H1 (cell line): ENCODE data around the gene SLC25A48. TPM values are rescaled to one million over a fixed set of nuclear protein-coding genes. Genes with fewer than 3 reads are reported as not detected.

Experiments
- CTCF ChIA-PET: fragments of 300-600 bp; sonication (Branson Sonifier 250); formaldehyde crosslinking; loops from one replicate; lab custom pipeline; 2021; ENCODE audit not compliant: partially characterized antibody; lab: Charles Lee
- POLR2A ChIA-PET: fragments of 300-600 bp; sonication (Branson Sonifier 250); formaldehyde crosslinking; loops from one replicate; lab custom pipeline; 2021; ENCODE audit warnings: inconsistent platforms; ENCODE audit not compliant: partially characterized antibody; lab: Charles Lee
- DNase-seq, 2 experiments: peaks; one replicate each; pipeline versions ENCODE4 v3.0.0 to v3.0.0-alpha.2; 2010 to 2022; ENCODE audit warnings: low spot score in 2 of 2, low read depth in 1 of 2, mixed read lengths in 1 of 2
- FAIRE-seq: peaks from 2 replicates; lab custom pipeline; 2011; peaks lifted over from hg19 to GRCh38; lab: Jason Lieb, UNC
- H2AFZ ChIP-seq: 2 replicates; pipeline ENCODE4 v1.8.1; 2012; ENCODE audit warnings: low read length, inconsistent platforms
- H2AK5ac ChIP-seq: 2 replicates; pipeline ENCODE4 v1.6.1; 2013; ENCODE audit warnings: low read depth, low read length
- H2BK120ac ChIP-seq: replicated peaks from 2 replicates; pipeline ENCODE3; 2013; ENCODE audit warnings: low read depth, low read length, inconsistent platforms
- H2BK12ac ChIP-seq: 2 replicates; pipeline ENCODE4 v1.6.1; 2013; ENCODE audit warnings: low read depth, low read length
- H2BK15ac ChIP-seq: 2 replicates; pipeline ENCODE4 v1.6.1; 2013; ENCODE audit warnings: low read length
- H2BK20ac ChIP-seq: 2 replicates; pipeline ENCODE4 v1.6.1; 2013; ENCODE audit warnings: low read length
- H2BK5ac ChIP-seq: 2 replicates; pipeline ENCODE4 v1.6.1; 2013; ENCODE audit warnings: low read depth, low read length
- H3K14ac ChIP-seq: 2 replicates; pipeline ENCODE4 v1.6.1; 2013; ENCODE audit warnings: inconsistent platforms; ENCODE audit not compliant: insufficient read length
- H3K18ac ChIP-seq: 2 replicates; pipeline ENCODE4 v1.6.1; 2013; ENCODE audit warnings: low read length; ENCODE audit errors: extremely low read depth
- H3K23ac ChIP-seq: 2 replicates; pipeline ENCODE4 v1.6.1; 2013; ENCODE audit warnings: inconsistent platforms; ENCODE audit not compliant: insufficient read length
- H3K23me2 ChIP-seq: 2 replicates; pipeline ENCODE4 v1.6.1; 2013; ENCODE audit warnings: low read depth, low read length
- H3K27ac ChIP-seq: 2 replicates; pipeline ENCODE4 v1.6.1; 2011; ENCODE audit warnings: low read depth, low read length, inconsistent platforms
- H3K27me3 ChIP-seq, 4 experiments: replicated peaks in 1 of 4; 1 replicate in 1 of 4; 2 replicates in 3 of 4; pipeline versions ENCODE4 v1.6.1 to v1.8.1; 2011 to 2013; ENCODE audit warnings: low read length in 3 of 4, mild to moderate bottlenecking in 3 of 4, inconsistent platforms in 2 of 4, mixed read lengths in 2 of 4, moderate library complexity in 1 of 4; ENCODE audit not compliant: control insufficient read depth in 3 of 4, insufficient read depth in 3 of 4; ENCODE audit errors: extremely low read depth in 1 of 4
- H3K36me3 ChIP-seq, 4 experiments: 2 replicates each; pipeline versions ENCODE4 v1.6.1 to v1.8.1; 2011 to 2013; ENCODE audit warnings: mild to moderate bottlenecking in 4 of 4, low read length in 3 of 4, moderate library complexity in 2 of 4, control low read depth in 1 of 4, inconsistent platforms in 1 of 4; ENCODE audit not compliant: insufficient read depth in 4 of 4, control insufficient read depth in 2 of 4
- H3K4ac ChIP-seq: replicated peaks from 2 replicates; pipeline ENCODE3; 2013; ENCODE audit warnings: low read length, low read depth, mixed read lengths, inconsistent platforms; ENCODE audit not compliant: insufficient read length
- H3K4me1 ChIP-seq, 4 experiments: replicated peaks in 1 of 4; 1 replicate in 1 of 4; 2 replicates in 3 of 4; pipeline versions ENCODE4 v1.6.1 to v1.8.1; 2011 to 2013; ENCODE audit warnings: low read length in 3 of 4, inconsistent platforms in 2 of 4, mixed read lengths in 1 of 4; ENCODE audit not compliant: insufficient read depth in 4 of 4, control insufficient read depth in 3 of 4
- H3K4me2 ChIP-seq, 2 experiments: 2 replicates each; pipeline versions ENCODE4 v1.6.1 to v1.8.1; 2011 to 2013; ENCODE audit warnings: low read depth in 2 of 2, low read length in 2 of 2, control low read depth in 1 of 2, inconsistent platforms in 1 of 2, mild to moderate bottlenecking in 1 of 2; ENCODE audit not compliant: insufficient read depth in 1 of 2
- H3K4me3 ChIP-seq, 4 experiments: fragments of 200-600, 300-600 bp in 1 of 4; sonication (generic), shearing (Covaris generic), sonication (Bioruptor Twin) in 1 of 4; 2 replicates each; pipeline versions ENCODE4 v1.5.1 to v1.8.1; 2011 to 2016; ENCODE audit warnings: low read length in 4 of 4, low read depth in 3 of 4, control low read depth in 2 of 4, inconsistent platforms in 2 of 4, mild to moderate bottlenecking in 2 of 4, mixed read lengths in 1 of 4, moderate library complexity in 1 of 4; ENCODE audit not compliant: insufficient read depth in 2 of 4; ENCODE audit errors: extremely low read depth in 1 of 4
- H3K56ac ChIP-seq: replicated peaks from 2 replicates; pipeline ENCODE3; 2013; ENCODE audit warnings: low read depth, mild to moderate bottlenecking, mixed read lengths, low read length, inconsistent platforms; ENCODE audit not compliant: insufficient read length
- H3K79me1 ChIP-seq: 2 replicates; pipeline ENCODE4 v1.6.1; 2013; ENCODE audit warnings: low read depth, low read length, control low read depth
- H3K79me2 ChIP-seq, 2 experiments: 2 replicates each; pipeline versions ENCODE4 v1.6.1 to v1.8.1; 2012 to 2013; ENCODE audit warnings: low read length in 2 of 2, mild to moderate bottlenecking in 2 of 2, inconsistent platforms in 1 of 2; ENCODE audit not compliant: insufficient read depth in 2 of 2, control insufficient read depth in 1 of 2
- H3K9ac ChIP-seq, 4 experiments: replicated peaks in 1 of 4; 1 replicate in 1 of 4; 2 replicates in 3 of 4; pipeline versions ENCODE4 v1.6.1 to v1.8.1; 2011 to 2013; ENCODE audit warnings: low read depth in 3 of 4, low read length in 3 of 4, control low read depth in 2 of 4, mild to moderate bottlenecking in 2 of 4, moderate library complexity in 2 of 4, inconsistent platforms in 1 of 4; ENCODE audit errors: extremely low read depth in 1 of 4
- H3K9me3 ChIP-seq, 2 experiments: 2 replicates each; pipeline versions ENCODE4 v1.6.1 to v1.8.1; 2012 to 2013; ENCODE audit warnings: mild to moderate bottlenecking in 2 of 2, moderate library complexity in 2 of 2, control low read depth in 1 of 2, inconsistent platforms in 1 of 2, low read depth in 1 of 2, low read length in 1 of 2, mixed read lengths in 1 of 2; ENCODE audit not compliant: insufficient read depth in 2 of 2
- H4K20me1 ChIP-seq, 2 experiments: replicated peaks in 1 of 2; 2 replicates each; pipeline versions ENCODE3 to v1.8.1; 2011 to 2013; ENCODE audit warnings: inconsistent platforms in 2 of 2, low read length in 2 of 2, mild to moderate bottlenecking in 1 of 2; ENCODE audit not compliant: insufficient read depth in 2 of 2, control insufficient read depth in 1 of 2
- H4K5ac ChIP-seq: 2 replicates; pipeline ENCODE4 v1.6.1; 2013; ENCODE audit warnings: low read length, low read depth, mixed read lengths, inconsistent platforms; ENCODE audit not compliant: insufficient read length
- H4K8ac ChIP-seq: 2 replicates; pipeline ENCODE4 v1.8.0; 2013; ENCODE audit warnings: mild to moderate bottlenecking, moderate library complexity, low read length, inconsistent platforms; ENCODE audit not compliant: insufficient read depth; ENCODE audit errors: extremely low read depth
- H4K91ac ChIP-seq: replicated peaks from 2 replicates; pipeline ENCODE3; 2013; ENCODE audit warnings: low read length, mixed read lengths, inconsistent platforms; ENCODE audit not compliant: insufficient read length
- ATF3 ChIP-seq: IDR thresholded peaks from 2 replicates; pipeline ENCODE4 v1.6.1; 2011; ENCODE audit warnings: low read depth, mild to moderate bottlenecking, low read length; ENCODE audit not compliant: insufficient read depth
- CREB1 ChIP-seq: IDR thresholded peaks from 2 replicates; pipeline ENCODE4 v1.6.1; 2012; ENCODE audit warnings: inconsistent platforms
- EGR1 ChIP-seq: IDR thresholded peaks from 2 replicates; pipeline ENCODE4 v1.6.1; 2011; ENCODE audit warnings: low read depth, low read length, borderline replicate concordance
- FOSL1 ChIP-seq: IDR thresholded peaks from 2 replicates; pipeline ENCODE4 v1.6.1; 2011; ENCODE audit warnings: mild to moderate bottlenecking, low read depth, low read length, moderate library complexity; ENCODE audit not compliant: insufficient read depth
- MAX ChIP-seq: IDR thresholded peaks from 2 replicates; pipeline ENCODE4 v1.6.1; 2012; ENCODE audit warnings: inconsistent platforms
- RAD21 ChIP-seq, 2 experiments: IDR thresholded peaks in 1 of 2; conservative IDR thresholded peaks in 1 of 2; 2 replicates each; pipeline ENCODE4 v1.6.1; 2011; ENCODE audit warnings: low read depth in 2 of 2, low read length in 2 of 2, improper control_type of control experiment in 1 of 2, inconsistent platforms in 1 of 2, mild to moderate bottlenecking in 1 of 2, moderate library complexity in 1 of 2
- SIX5 ChIP-seq: IDR thresholded peaks from 2 replicates; pipeline ENCODE4 v1.6.1; 2011; ENCODE audit warnings: mild to moderate bottlenecking, low read depth, low read length
- WGBS, 2 experiments: shearing (Covaris generic) in 1 of 2; methylation state at CpG; one replicate each; pipeline versions ENCODE4 v1.1.6 to v1.1.7; 2013 to 2015; ENCODE audit warnings: low lambda C conversion rate in 2 of 2, mixed read lengths in 2 of 2, inconsistent platforms in 1 of 2, low coverage in 1 of 2, missing lambda C conversion rate in 1 of 2; ENCODE audit not compliant: insufficient replicate concordance in 2 of 2, insufficient coverage in 1 of 2, insufficient read length in 1 of 2; ENCODE audit errors: extremely low coverage in 1 of 2, missing lambda C conversion rate in 1 of 2; 5-methylcytosine and 5-hydroxymethylcytosine counted together
- polyA plus RNA-seq, 7 experiments: library from polyadenylated mRNA; depleted of rRNA in 3 of 7; stranded (reverse) in 5 of 7; unstranded in 2 of 7; fragments of >200 nt in 5 of 7; fragments of 200-250 nt in 2 of 7; gene quantifications; 1 replicate in 5 of 7; 2 replicates in 1 of 7; 4 replicates in 1 of 7; pipeline versions ENCODE4 v1.2.1 to v1.2.3, GENCODE V29; 2011 to 2013; ENCODE audit warnings: missing spikeins in 2 of 7, mixed read lengths in 2 of 7
- total RNA-seq: library from RNA; stranded (reverse); fragmentation: NEBNext Ultra II Directional; extraction: Animal tissue kit (Norgen Biotek cat#: 25700); gene quantifications from 2 replicates; pipeline ENCODE4 v1.2.1, GENCODE V29; 2021

Gene SLC25A48
- total and polyA plus RNA-seq, 2 of the 8 experiments (the other 6 are each of a cell fraction or from before 2014, with no cell fraction given), result 1.3 to 1.8 TPM

DNA sequence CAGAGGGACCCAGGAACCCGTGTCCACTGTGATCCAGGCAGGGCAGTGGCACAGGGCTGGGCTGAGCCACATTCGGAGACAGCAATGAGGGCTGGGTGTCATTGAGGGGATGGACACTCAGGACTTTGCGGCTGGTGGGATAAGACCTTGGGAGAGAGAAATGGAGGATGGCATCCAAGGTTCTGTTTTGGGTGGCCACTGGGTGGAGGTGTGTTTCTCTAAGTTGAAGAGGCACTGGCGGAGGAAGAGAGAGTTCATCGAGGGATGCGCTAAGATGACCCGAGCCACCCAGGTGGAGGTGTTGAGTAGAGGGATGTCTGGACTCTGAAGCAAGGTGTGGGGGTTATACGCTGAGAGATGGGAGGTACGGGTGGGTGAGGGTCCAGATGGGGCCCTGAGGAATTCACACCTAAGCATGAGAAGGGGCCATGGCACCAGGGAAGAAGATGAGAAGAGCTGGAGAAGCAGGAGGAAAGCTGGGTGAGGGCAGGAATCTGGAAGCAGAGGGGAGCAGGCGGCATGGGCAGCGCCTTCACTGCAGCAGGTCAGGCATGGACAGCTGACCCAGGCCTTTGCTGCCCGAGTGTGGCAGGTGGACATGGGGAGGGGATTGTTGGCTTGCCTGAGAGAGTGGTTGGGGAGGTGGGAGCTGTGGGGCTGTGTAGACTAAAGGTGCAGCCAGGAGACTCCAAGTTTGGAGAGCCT lies 2.5 kb upstream of the SLC25A48 start:
- DNase-seq (no peak), FAIRE-seq (no peak)
- Histone ChIP-seq H3K23me2 (peaks cover 9% of the 10 kb centered on the region; the same call in 1 of the 2 replicates), H2BK12ac (no peak overlapping the region), H2BK5ac (no peak overlapping the region), H3K18ac (no peak overlapping the region), H3K27ac (no peak overlapping the region), H2BK20ac (no peak overlapping the region), H3K14ac (no peak overlapping the region), H3K4me3 (no peak overlapping the region), H3K36me3 (no peaks in the 10 kb centered on the region), H4K91ac (no peak overlapping the region)
- WGBS, 2 experiments, result 86% methylated on average over 12 of the region's 12 CpGs; no CpG with 5 or more reads in 1 of the 2 experiments
- POLR2A ChIA-PET, result no interaction called here
- TF ChIP-seq FOSL1 (no peak), RAD21 (IDR thresholded peaks at IDR 0.05 in 1 of 2, conservative IDR thresholded peaks at IDR 0.05 in 1 of 2; ENCODE audit: low read depth in 2 of 2, low read length in 2 of 2) (0 out of 4 replicates have a peak, but pooled peaks of 1 of the 2 experiments have one; percentile 7), SIX5 (no peak), EGR1 (no peak), ATF3 (no peak), MAX (no peak), CREB1 (no peak)
- TF ChIP-seq, all 59 proteins: peak for 1
- H3K4me2 ChIP-seq, result no peak overlapping the region
- H3K23ac ChIP-seq, result no peak overlapping the region
- H2AFZ ChIP-seq, result no peak overlapping the region
- H4K8ac ChIP-seq, result no peak overlapping the region
- H3K79me2 ChIP-seq, result no peaks in the 10 kb centered on the region
- H3K56ac ChIP-seq, result no peak overlapping the region
- H3K4me1 ChIP-seq, result peaks cover 0 to 5% (median 1%) of the 10 kb centered on the region in 4 experiments; a peak in 2 of 7 replicates
- H4K20me1 ChIP-seq, result no peaks in the 10 kb centered on the region
- H2BK15ac ChIP-seq, result no peak overlapping the region
- no peaks in the 10 kb centered on the region for H3K79me1 ChIP-seq
- H3K27me3 ChIP-seq, result peaks cover 8 to 44% (median 32%) of the 10 kb centered on the region in 4 experiments
- H4K5ac ChIP-seq, result no peak overlapping the region
- CTCF ChIA-PET, result interaction anchor here (1.0 to 13.3 kb wide), 14 partner anchors 11 to 373 kb away, joined by 3 to 335 read pairs (median 18); no protein-coding TSS in a partner anchor
- H3K4ac ChIP-seq, result no peak overlapping the region
- no peak overlapping the region for H2AK5ac ChIP-seq
- H3K9me3 ChIP-seq, result no peaks in the 10 kb centered on the region
- no peak overlapping the region for H2BK120ac ChIP-seq
- H3K9ac ChIP-seq, result no peak overlapping the region
